Measurements from ENCODE around the gene ARSI.

The ARSI gene

DNA sequence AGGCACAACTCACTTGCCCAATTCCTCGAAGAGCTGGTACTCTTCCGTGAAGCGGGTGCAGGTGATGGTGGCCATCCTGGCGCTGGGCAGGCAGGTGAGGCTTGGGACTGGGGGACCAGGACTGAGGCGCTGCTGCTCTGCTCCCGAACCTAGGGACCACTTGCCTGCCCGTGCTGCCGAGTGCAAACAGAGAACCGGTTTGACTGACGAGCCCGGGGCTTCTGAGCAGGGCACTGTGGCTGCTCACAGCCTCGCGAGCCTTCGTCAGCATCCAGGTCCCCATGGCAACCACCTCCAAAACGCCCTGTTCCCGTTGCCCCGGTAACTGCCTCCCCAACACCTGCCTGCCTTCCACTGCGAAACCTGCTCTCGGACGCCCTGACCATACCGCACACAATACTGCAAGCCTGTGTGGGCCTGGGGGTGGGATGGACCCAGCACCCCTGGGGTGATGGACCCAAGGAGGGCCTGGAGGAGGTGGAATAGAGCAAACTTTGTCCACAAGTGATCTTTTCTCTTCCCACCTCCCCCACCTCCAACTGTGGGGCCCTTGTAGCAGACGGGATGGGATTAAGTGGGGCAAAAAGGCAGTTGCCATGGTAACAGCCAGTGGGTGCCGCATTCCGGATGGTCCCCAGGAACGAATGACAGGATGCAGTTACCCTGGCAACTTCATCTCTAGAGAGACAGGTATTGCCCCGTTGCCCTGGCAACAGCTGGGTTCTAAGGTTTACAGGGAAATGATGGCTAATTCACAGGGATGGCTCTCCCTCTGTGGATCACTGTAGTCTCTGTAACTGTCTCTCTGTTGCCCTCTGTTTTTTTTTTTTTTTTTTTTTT is 12.9 kb downstream of the ARSI start, which contains the start of gene CAMK2A:
TSS of gene CAMK2A (minus strand) at position 223 of the 840 bp plus-strand sequence. CDS start at position 75, 148 bp downstream.
- no peak for DNase-seq

DNA sequence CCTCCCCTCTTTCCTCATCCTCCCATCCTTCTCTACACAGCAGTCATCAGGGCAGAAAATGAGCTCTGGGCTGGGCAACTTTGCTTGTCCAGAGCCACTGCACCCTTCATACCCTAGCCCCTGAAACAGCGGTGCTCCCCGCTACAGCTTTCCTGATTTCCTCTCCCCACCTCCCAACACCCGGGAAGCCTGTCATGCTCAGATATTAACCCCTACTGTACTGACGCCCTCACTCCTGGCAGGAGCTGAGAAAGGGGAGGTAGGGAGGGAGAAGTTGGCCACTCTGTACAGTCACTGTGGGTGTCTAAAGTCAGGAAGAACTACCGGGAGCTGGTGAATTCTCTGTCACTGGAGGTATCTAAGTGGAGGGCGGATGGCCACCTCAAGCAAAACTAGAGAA is 13.9 kb downstream of the ARSI start:
- DNase-seq: no peak

DNA sequence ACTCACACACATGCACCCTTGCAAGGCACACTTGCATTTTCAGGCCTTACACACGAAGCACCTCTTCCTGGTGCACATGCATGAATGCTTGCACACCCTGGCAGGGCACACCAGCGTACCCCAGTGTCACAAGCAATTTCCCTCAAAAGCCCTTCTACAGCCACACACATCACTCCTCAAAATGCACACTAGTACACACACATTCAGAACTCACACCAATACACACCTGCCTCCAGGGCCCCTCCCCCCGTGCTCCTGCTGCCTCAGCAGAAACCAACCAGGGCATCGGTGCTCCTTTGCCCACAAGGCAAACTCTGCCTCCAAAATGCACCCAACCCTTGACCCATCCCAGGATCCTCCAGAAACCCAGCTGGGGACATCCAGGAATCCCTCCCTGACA is 14.3 kb downstream of the ARSI start:
- DNase-seq: no peak

DNA sequence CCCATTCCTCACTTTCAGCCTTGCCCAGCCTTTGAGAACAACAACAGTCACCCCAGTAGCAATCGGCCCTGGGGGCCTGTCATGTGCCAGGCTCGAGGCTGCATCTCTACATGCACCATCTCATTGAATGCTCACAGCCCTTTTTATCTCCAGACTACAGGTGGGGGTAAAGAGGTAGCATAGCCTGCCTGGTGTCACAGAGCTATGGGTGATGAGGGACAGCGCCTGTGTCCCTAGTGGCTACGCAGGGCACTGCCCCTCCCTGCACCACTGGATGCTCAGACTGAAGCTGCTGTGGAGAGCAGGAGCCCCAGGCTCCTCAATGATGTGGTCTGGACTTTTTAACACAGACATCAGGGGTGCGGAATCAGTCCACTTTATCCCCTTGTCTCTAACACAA is 15.9 kb downstream of the ARSI start:
- DNase-seq: peak; percentile 73

GRCh38 chr5:150285114-150285513 is 17.6 kb downstream of the ARSI start:
- no peak for DNase-seq

DNA sequence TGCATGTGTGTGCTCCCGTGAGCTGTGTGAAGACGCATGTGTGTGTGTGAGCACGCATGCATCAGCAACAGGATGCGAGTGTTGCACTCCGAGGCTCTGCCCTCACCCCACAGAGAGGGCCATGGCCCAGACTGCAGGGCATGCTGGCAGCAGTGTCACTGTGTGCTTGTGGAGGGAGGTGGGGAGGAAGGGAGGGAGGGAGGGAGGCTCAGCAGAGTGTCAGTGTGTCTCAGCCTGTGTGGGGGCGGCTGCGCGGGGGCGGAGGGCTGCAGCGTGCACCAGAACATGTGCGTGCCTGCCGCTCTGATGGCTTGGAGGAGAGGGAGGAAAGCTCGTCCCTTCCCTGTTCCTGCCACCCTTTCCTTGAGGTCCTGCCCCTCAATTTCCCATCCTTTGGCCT is 18.4 kb downstream of the ARSI start:
- DNase-seq: no peak

DNA sequence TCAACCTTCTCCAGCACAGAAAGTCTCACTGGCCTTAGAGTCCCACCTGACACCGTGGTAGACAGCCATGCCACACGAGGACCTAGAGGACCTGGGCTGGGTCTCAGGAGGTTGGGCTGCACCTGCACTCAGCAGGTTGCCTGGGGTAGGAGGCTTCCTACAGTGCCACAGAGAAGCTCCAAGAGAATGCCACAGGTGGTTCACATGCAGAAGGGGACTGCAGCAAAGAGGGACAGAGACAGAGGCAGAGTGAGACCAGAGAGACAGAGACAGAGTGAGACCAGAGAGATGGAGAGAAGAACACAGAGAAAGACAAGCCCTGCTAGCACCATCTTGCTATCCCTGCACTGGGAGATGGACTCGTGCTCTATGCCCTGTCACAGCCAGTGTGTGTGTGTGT is 18.8 kb downstream of the ARSI start:
- no peak for DNase-seq

DNA sequence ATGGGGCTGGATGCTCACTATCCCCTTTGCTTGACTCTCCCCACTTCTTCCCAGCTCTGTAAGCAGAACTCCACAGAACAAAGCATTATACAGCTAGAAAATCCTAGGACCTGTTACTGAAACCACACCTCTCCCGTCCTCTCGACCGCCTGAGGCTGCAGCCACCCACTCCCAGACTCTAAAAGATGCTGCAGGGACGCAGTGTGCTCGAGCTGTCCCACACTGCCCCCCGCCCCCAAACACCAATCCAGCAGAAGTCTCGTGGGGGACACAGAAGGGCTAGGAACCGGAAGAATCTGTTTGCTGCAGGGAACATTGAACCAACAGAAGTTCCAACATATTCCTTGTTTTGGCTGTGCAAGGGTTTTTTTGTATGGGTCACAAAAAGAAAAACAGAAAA is 20.7 kb downstream of the ARSI start:
- no peak for DNase-seq

- no peak for DNase-seq
Observed at GRCh38 chr5:150279330-150280020, 23.2 kb downstream of the ARSI start.

- DNase-seq: no peak
Observed at GRCh38 chr5:150278916-150279315, 23.8 kb downstream of the ARSI start.

DNA sequence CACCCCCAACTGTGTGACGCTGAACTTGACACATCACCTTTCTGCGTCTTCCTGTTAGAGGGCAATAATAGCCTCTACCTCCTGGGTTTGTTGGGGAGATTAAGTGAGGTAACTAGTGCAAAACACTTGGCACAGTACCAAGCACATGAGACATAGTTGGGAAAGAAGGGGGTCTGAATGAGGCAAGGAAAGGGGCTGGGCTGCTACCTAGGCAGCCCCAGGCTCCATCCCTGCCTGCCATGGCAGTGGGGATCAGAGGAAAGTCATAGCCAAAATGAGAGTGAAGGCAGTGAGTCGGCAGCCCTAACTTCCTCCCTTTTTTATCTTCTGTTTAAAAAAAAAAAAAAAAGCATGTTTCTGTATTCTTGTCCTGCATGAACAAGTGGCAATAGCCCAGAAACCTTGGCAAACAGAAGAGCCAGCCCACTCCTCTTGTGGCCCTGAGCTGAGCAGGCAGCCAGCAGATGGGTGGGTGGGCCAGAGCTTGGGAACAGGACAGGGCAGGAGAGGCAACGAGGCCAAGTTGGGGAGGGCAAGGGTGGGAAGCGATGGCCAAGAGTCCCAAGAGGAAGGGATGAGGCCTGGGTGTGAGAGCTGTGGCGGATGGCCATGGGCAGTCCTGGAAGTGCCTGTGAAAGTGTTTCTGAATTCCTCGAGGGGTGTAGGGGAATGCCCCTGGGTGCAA is 24.5 kb downstream of the ARSI start:
- no peak for DNase-seq

DNA sequence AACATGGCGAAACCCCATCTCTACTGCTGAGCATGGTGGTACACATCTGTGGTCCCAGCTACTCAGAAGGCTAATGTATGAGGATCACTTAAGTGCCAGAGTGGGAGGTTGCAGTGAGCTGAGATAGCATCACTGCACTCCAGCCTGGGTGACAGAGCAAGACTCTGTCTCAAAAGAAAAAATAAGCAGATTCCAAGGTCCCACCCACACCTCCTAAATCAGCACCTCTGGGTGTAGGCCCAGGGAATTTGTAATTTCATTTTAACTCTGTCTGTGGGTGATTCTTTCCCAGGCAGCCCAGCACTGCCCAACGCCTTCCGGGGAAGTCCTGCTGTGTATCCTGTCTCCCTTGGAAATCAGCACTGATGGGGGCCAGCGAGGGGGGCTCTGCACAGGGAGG is 25.7 kb downstream of the ARSI start:
- no peak for DNase-seq

GRCh38 chr5:150274811-150275210 is 27.9 kb downstream of the ARSI start:
- no peak for DNase-seq

- peak; percentile 56 for DNase-seq
Observed at GRCh38 chr5:150272531-150272930, 30.2 kb downstream of the ARSI start.

DNA sequence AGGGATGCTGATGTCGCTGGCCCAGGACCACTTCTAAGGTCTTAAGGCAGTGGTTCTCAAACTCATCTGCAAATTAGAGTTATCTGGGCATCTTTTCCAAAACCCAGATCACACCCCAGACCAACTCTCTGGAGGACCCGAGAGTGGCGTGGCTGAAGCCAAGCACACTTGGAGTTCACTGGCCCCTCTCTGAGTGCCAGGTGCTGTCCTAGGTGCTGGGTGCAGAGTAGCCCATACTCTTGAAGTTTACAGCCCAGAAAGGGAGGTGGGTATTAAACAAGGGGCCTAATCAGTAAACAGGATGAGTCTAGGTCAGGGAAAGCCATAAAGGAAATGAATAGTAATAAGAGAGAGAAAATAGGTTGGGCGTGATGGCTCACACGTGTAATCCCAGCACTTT is 30.8 kb downstream of the ARSI start:
- no peak for DNase-seq

GRCh38 chr5:150271296-150271692 is 31.4 kb downstream of the ARSI start:
- DNase-seq: no peak

- no peak for DNase-seq
Observed at GRCh38 chr5:150270541-150271295, 32.0 kb downstream of the ARSI start.

GRCh38 chr5:150266871-150267291 is 35.8 kb downstream of the ARSI start:
- no peak for DNase-seq

DNA sequence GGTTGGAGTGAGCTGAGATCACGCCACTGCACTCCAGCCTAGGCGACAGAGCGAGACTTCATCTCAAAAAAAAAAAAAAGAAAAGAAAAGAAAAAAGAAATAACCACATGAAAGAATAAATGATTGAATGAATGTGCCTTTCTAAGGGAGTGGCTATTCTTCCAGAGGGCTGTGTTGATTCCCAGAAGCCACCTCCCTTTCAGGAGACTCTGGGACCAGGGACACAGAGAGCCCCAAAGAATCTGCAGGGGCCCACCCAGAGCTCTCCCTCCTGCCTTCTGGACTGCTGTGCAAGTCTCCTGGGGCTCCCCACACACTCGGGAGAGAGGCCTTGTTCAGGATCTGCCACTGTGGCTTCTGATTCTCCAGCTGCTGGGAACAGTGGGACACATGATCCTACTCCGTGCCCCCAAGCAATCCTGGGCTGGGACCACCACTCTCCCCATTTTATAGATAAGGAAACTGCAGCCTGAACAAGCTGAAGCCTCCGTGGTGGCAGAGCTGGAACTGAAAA is 36.8 kb downstream of the ARSI start:
- no peak for DNase-seq

DNA sequence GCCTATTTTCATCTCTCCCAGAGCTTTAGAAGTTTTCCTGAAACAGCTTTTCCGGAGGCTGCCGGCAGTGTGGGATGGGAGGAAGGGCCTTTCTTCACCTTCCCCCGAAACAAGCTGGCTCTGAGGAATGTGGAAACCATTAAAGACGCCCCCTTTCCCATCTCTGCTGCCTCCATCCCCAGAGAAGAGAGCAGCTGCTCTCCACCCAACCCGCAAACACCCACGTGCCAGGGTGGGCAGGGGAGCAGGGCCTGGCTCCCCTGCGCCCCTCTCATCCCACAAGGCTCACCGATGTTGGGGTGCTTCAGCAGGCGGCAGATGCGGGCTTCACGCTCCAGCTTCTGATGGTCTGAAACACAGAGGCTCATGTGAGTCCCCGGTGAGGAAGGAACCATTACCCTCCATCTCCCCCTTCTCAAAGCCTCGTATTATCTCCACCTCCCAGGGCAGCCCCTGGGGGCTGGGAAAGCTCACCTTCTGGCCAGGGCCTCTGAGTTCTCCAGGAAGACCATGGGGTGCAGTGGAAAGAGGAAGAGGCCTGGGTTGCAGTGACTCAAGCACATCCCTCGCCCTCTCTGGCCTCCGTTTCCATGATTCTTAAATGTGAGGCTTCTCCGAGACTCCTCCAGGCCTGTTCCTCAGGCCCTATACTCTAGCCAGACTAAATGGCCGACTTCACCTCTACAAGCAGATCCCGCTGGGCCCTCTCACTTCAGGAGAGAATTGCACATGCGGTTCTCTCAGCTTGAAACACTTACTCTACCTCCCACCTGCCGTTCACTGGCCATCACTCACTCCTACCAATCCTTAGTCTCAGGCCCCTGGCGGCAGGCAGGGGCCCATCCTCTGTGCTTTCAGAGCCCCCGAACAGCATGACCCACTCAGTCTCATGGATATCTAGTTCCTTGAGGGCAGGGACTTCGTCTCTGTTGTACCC is 37.8 kb downstream of the ARSI start:
- no peak for DNase-seq

DNA sequence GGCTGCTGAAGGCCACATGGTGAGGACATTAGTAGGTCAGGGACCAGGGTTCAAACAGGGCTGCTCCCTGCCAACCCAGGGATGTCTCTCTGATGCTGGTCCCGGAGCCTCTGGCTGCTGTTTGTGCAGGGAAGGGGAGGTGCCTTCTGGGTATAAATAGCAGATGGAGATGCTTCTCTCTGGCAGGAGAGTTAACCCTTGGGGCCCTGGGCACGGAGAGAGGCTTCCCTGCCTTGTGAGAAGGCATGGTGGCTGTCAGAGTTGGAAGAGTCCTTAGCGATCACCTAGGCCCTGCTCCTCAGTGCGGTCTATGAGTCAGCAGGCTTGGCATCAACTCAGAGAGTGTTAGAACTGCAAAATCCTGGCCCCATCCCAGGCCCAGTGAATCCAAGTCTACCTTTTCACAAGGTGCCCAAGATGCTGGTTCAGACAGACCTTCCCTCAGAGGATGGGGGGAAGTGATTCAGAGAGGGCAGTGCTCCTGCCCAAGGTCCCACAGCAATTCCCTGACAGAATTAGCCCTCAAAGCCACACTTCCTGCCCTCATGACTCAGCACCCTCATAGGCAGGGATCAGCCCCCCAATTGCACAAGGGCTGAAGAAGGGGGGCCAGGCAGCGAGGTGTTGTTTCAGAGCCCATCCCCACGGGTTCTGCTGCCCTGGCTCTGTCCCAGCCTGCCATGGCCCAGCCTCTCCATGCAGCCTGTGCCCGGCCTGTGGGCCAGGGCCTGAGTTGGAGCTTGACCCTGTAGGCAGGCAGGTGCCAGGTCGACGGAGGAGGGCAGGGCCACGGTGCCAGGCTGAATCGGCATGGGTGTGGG is 38.7 kb downstream of the ARSI start:
- peak; percentile 37 for DNase-seq

Data from hematopoietic multipotent progenitor cell treated with erythropoietin and hydrocortisone succinate and interleukin-3 and kit ligand, for 6 days (in vitro differentiated cells).